OCI-LY3 (cell line): ENCODE data around the gene RAPGEF1.

Experiments
- H2AFZ ChIP-seq: fragments of 200-600, 300-600 bp; shearing (Covaris generic); 2 replicates; pipeline ENCODE4 v1.6.0; 2014; ENCODE audit warnings: antibody characterized with exemption, low read depth, low read length
- H3K27ac ChIP-seq: fragments of 200-600, 300-600 bp; sonication (generic); 2 replicates; pipeline ENCODE4 v1.5.1; 2014; ENCODE audit warnings: mild to moderate bottlenecking, low read length, moderate library complexity, mixed read lengths
- H3K27me3 ChIP-seq: fragments of 200-600, 300-600 bp; sonication (generic); 2 replicates; pipeline ENCODE4 v1.6.1; 2014; ENCODE audit warnings: low read depth, low read length, mixed read lengths
- H3K36me3 ChIP-seq: fragments of 200-600, 300-600 bp; sonication (generic); replicated peaks from 2 replicates; pipeline ENCODE3; 2014; ENCODE audit warnings: low read depth, low read length, mixed read lengths
- H3K4me1 ChIP-seq: fragments of 300-600, 200-600 bp; sonication (generic); 2 replicates; pipeline ENCODE4 v1.6.1; 2014; ENCODE audit warnings: low read length, mixed read lengths
- H3K4me2 ChIP-seq: fragments of 200-600, 300-600 bp; sonication (generic); 2 replicates; pipeline ENCODE4 v1.6.1; 2014; ENCODE audit warnings: low read length, mixed read lengths
- H3K4me3 ChIP-seq: fragments of 300-600, 200-600 bp; sonication (generic); 2 replicates; pipeline ENCODE4 v1.5.1; 2014; ENCODE audit warnings: antibody characterized with exemption, mild to moderate bottlenecking, low read length, moderate library complexity
- H3K79me2 ChIP-seq: fragments of 300-600, 200-600 bp; shearing (Covaris generic); 2 replicates; pipeline ENCODE4 v1.6.1; 2014; ENCODE audit warnings: mild to moderate bottlenecking, low read length, mixed read lengths
- H3K9ac ChIP-seq: fragments of 300-600, 200-600 bp; shearing (Covaris generic); 2 replicates; pipeline ENCODE4 v1.6.0; 2014; ENCODE audit warnings: mild to moderate bottlenecking, low read length, moderate library complexity
- H3K9me3 ChIP-seq: fragments of 200-600, 300-600 bp; shearing (Covaris generic); 2 replicates; pipeline ENCODE4 v1.6.1; 2014; ENCODE audit warnings: low read length, mixed read lengths; ENCODE audit not compliant: insufficient read depth
- H4K20me1 ChIP-seq: fragments of 200-600, 300-600 bp; sonication (generic); 2 replicates; pipeline ENCODE4 v1.6.1; 2016; ENCODE audit warnings: low read length, mixed read lengths; ENCODE audit not compliant: insufficient read depth
- EZH2phosphoT487 ChIP-seq: fragments of 200-600 bp; shearing (Covaris generic); IDR thresholded peaks from 2 replicates; pipeline ENCODE4 v1.6.1; 2018; ENCODE audit warnings: antibody characterized with exemption, mixed run types, low read depth
- TF ChIP-seq, protein P1 (sequence below): fragments of 200-600, 300-600 bp; sonication (generic); IDR thresholded peaks from 2 replicates; pipeline ENCODE4 v1.5.1; 2014; ENCODE audit warnings: antibody characterized with exemption, low read length, low read depth

Gene RAPGEF1

GRCh38 chr9:131740898-131741297 is 1.0 kb upstream of the RAPGEF1 start:
- no peak overlapping the region for H3K27ac ChIP-seq
- TF ChIP-seq, protein P1, sequence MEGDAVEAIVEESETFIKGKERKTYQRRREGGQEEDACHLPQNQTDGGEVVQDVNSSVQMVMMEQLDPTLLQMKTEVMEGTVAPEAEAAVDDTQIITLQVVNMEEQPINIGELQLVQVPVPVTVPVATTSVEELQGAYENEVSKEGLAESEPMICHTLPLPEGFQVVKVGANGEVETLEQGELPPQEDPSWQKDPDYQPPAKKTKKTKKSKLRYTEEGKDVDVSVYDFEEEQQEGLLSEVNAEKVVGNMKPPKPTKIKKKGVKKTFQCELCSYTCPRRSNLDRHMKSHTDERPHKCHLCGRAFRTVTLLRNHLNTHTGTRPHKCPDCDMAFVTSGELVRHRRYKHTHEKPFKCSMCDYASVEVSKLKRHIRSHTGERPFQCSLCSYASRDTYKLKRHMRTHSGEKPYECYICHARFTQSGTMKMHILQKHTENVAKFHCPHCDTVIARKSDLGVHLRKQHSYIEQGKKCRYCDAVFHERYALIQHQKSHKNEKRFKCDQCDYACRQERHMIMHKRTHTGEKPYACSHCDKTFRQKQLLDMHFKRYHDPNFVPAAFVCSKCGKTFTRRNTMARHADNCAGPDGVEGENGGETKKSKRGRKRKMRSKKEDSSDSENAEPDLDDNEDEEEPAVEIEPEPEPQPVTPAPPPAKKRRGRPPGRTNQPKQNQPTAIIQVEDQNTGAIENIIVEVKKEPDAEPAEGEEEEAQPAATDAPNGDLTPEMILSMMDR, result no peak
- TF ChIP-seq EZH2phosphoT487, result no peak
- no peak overlapping the region for H3K9ac ChIP-seq
- H3K4me1 ChIP-seq, result peaks cover 49% of the 10 kb centered on the region
- no peak overlapping the region for H3K4me2 ChIP-seq
- no peaks in the 10 kb centered on the region for H4K20me1 ChIP-seq
- no peaks in the 10 kb centered on the region for H3K9me3 ChIP-seq
- no peak overlapping the region for H3K4me3 ChIP-seq
- no peak overlapping the region for H2AFZ ChIP-seq
- no peaks in the 10 kb centered on the region for H3K27me3 ChIP-seq
- H3K79me2 ChIP-seq, result peaks cover 42% of the 10 kb centered on the region
- peaks cover 3% of the 10 kb centered on the region for H3K36me3 ChIP-seq

DNA sequence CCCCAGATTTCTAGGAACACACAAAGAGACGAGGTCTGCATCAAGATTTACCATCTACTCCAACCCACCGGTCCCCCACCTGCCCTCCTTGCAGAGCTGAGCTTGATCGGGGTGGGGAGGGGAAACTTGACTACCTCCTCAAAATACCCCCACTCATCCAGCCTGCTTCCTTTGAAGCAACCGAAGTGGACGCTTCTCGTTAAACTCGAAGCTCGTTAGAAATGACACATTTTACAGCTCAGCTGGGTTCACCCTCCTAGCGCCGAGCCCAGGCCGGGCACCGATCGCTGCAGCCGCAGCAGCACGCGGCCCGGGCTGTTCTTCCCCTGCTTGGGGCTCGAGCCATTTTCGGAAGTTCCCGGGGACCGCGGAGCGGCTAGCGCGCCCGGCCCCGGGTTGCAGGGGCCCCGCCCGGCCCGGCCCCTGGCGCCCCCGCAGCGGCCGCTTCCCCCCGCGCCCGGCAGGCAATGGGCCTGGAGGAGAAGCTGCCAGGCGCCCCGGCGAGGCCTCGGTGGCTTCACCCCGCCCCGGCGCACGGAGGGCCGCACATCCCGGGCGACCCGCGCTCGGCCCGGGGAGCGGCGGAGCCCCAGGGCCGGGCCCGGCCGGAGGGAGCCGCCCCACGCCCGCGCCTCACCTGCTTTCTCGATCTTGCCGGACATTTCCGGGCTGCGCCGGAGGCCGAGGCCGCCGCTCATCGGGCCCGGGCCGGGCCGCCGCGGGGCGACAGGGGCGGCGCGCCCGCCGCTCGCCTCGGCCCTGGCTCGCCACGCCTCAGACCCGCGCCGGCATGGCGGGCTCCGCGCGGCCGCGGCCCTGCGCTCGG is 530 bp downstream of the RAPGEF1 start:
- Histone ChIP-seq H3K27me3 (no peaks in the 10 kb centered on the region), H3K4me2 (peak overlapping the region; percentile 87), H3K36me3 (peaks cover 9% of the 10 kb centered on the region), H3K79me2 (peaks cover 58% of the 10 kb centered on the region), H3K9me3 (no peaks in the 10 kb centered on the region), H3K4me1 (peaks cover 59% of the 10 kb centered on the region), H4K20me1 (no peaks in the 10 kb centered on the region), H3K4me3 (peak overlapping the region; percentile 98), H3K27ac (peak overlapping the region; percentile 91), H3K9ac (peak overlapping the region; percentile 99), H2AFZ (no peak overlapping the region)
- TF ChIP-seq, protein P1, result no peak
- TF ChIP-seq EZH2phosphoT487, result no peak

DNA sequence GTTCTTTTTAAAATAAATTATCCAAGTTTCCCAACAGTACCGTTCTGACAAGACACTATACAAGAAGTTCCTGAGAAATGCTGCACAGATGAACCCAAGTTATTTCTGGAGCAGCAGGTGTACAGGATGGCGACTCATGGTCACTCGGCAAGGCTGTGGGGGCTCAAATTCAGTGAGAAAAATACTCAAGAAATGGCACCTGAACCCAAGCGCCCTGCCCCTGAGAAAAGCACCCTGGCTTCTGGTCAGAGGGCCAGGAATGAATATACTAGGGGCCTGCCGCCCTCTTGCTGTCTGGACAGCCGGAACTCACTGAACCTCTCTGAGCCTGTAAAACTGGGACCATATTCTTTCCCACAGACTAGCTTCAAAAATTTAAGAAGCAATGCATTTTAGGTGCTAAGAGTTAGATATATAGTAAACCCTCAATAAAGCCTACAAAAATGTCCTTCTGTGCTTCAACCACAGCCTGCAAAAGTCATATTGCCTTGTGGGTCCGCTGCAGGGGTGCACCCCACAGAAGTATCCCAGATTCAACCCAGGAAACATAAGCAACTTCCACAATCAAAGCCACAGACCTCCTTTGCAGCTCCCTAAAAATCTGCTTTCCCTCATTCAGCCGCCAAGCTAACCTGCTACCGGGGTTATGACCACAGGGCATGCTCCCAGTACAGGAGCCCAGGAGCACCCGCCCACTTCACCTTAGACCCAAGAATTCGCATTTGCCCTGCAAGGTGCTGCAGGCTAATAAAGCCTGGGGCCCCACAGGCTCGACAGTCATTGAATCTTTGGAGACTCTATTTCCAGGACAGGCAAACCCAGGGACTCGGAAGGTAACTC is 1.4 kb downstream of the RAPGEF1 start:
- peak overlapping the region; percentile 98 for H3K4me3 ChIP-seq

More for the DNA sequence above, 1.4 kb downstream of the RAPGEF1 start:
- Histone ChIP-seq H3K9me3 (no peaks in the 10 kb centered on the region), H2AFZ (no peak overlapping the region), H3K4me1 (peaks cover 59% of the 10 kb centered on the region), H3K36me3 (peaks cover 9% of the 10 kb centered on the region), H3K27me3 (no peaks in the 10 kb centered on the region), H4K20me1 (no peaks in the 10 kb centered on the region), H3K27ac (peak overlapping the region; percentile 91), H3K79me2 (peaks cover 66% of the 10 kb centered on the region), H3K9ac (peak overlapping the region; percentile 99), H3K4me2 (peak overlapping the region; percentile 87)
- TF ChIP-seq, protein P1, result no peak
- no peak for TF ChIP-seq EZH2phosphoT487
